AG09309 (cell line): ENCODE results near the gene MYBPHL.

Experiments used
- DNase-seq: peaks from one replicate; pipeline ENCODE4 v3.0.0-alpha.2; 2010; ENCODE audit warnings: low read depth
- H3K4me3 ChIP-seq: 2 replicates; pipeline ENCODE4 v1.5.1; 2011; ENCODE audit warnings: mild to moderate bottlenecking, low read depth, low read length, moderate library complexity; ENCODE audit not compliant: control insufficient read depth
- CTCF ChIP-seq: IDR thresholded peaks from 2 replicates; pipeline ENCODE4 v1.5.1; 2011; ENCODE audit warnings: mild to moderate bottlenecking, low read depth, low read length, inconsistent platforms; ENCODE audit not compliant: insufficient read depth, control insufficient read depth; ENCODE audit errors: missing control alignments

The MYBPHL gene

GRCh38 chr1:109252893-109253802 lies 53.7 kb downstream of the MYBPHL start:
- no peak for DNase-seq
- TF ChIP-seq CTCF: no peak

DNA sequence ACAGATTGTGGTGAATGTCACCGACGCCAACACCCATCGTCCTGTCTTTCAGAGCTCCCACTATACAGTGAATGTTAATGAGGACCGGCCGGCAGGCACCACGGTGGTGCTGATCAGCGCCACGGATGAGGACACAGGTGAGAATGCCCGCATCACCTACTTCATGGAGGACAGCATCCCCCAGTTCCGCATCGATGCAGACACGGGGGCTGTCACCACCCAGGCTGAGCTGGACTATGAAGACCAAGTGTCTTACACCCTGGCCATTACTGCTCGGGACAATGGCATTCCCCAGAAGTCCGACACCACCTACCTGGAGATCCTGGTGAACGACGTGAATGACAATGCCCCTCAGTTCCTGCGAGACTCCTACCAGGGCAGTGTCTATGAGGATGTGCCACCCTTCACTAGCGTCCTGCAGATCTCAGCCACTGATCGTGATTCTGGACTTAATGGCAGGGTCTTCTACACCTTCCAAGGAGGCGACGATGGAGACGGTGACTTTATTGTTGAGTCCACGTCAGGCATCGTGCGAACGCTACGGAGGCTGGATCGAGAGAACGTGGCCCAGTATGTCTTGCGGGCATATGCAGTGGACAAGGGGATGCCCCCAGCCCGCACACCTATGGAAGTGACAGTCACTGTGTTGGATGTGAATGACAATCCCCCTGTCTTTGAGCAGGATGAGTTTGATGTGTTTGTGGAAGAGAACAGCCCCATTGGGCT lies 54.5 kb downstream of the MYBPHL start:
- no peak for TF ChIP-seq CTCF
- no peak for DNase-seq
- H3K4me3 ChIP-seq: no peak overlapping the region

More at GRCh38 chr1:109252893-109253802, 53.7 kb downstream of the MYBPHL start:
- no peak overlapping the region for H3K4me3 ChIP-seq

- no peak for TF ChIP-seq CTCF
- no peak overlapping the region for H3K4me3 ChIP-seq
- no peak for DNase-seq
These were observed 55.3 kb downstream of the MYBPHL start for GRCh38 chr1:109251277-109252166.

- TF ChIP-seq CTCF: no peak
- DNase-seq: no peak
- no peak overlapping the region for H3K4me3 ChIP-seq
These were observed 56.1 kb downstream of the MYBPHL start for GRCh38 chr1:109250454-109251276.

DNA sequence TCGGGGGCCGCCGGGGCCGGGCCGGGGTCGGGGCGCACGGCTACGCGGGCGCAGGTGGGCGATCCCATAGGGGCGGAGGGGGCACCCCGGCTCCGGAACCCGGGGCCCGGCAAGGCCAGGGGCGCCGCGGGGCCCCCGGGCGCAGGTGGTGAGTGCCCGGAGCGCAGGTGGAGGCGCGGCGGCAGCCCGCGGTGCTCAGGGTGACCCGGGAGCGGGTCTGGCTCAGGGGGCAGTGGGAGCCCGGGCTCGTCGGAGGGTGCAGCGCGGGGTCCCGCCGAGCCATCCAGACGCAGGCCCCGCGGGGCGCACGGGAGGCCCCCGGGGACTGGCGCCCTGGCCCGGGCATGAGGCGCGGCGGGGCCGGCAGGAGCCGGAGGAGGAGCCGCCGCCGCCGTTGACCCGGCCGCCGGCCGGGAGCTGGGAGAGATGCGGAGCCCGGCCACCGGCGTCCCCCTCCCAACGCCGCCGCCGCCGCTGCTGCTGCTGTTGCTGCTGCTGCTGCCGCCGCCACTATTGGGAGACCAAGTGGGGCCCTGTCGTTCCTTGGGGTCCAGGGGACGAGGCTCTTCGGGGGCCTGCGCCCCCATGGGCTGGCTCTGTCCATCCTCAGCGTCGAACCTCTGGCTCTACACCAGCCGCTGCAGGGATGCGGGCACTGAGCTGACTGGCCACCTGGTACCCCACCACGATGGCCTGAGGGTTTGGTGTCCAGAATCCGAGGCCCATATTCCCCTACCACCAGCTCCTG lies 57.0 kb downstream of the MYBPHL start:
- no peak for TF ChIP-seq CTCF
- peak overlapping the region; percentile 26 for H3K4me3 ChIP-seq
- DNase-seq: no peak
